Glutamatergic neuron (in vitro differentiated cells): Measurements from ENCODE around the gene RMI1. TPM values are rescaled to one million over a fixed set of nuclear protein-coding genes. Genes with fewer than 3 reads are reported as not detected.
"Not testable (repeated sequence)": the region's sequence is repeated elsewhere in the genome, so short reads cannot be mapped to it uniquely, and the experiment has no call there.

Source experiments
- DNase-seq: peaks from one replicate; pipeline ENCODE4 v3.0.0; 2022
- H3K27ac Mint-ChIP-seq: one replicate; pipeline ENCODE4 v1.8.0; 2020; ENCODE audit warnings: mild to moderate bottlenecking, mixed read lengths, inconsistent platforms; ENCODE audit not compliant: unreplicated experiment
- H3K27me3 Mint-ChIP-seq: one replicate; pipeline ENCODE4 v1.8.0; 2020; ENCODE audit warnings: mild to moderate bottlenecking, moderate library complexity, mixed read lengths, inconsistent platforms; ENCODE audit not compliant: unreplicated experiment
- H3K36me3 Mint-ChIP-seq: one replicate; pipeline ENCODE4 v1.8.0; 2020; ENCODE audit warnings: mild to moderate bottlenecking, mixed read lengths, inconsistent platforms; ENCODE audit not compliant: unreplicated experiment
- H3K4me1 Mint-ChIP-seq: one replicate; pipeline ENCODE4 v1.8.0; 2020; ENCODE audit warnings: mild to moderate bottlenecking, low read depth, mixed read lengths, inconsistent platforms; ENCODE audit not compliant: unreplicated experiment
- H3K4me3 Mint-ChIP-seq: one replicate; pipeline ENCODE4 v1.8.0; 2020; ENCODE audit warnings: mild to moderate bottlenecking, mixed read lengths, inconsistent platforms; ENCODE audit not compliant: unreplicated experiment
- H3K9me3 Mint-ChIP-seq: one replicate; pipeline ENCODE4 v1.8.0; 2020; ENCODE audit warnings: mild to moderate bottlenecking, moderate library complexity, mixed read lengths, inconsistent platforms; ENCODE audit not compliant: unreplicated experiment
- total RNA-seq: library from RNA; stranded (reverse); fragmentation: NEBNext Ultra II Directional; extraction: Animal tissue kit (Norgen Biotek cat#: 25700); gene quantifications from one replicate; pipeline ENCODE4 v1.2.1, GENCODE V29; 2021; ENCODE audit not compliant: unreplicated experiment
- TF ChIP-seq, protein P1 (sequence below): fragments of 200-600 bp; sonication (generic); IDR thresholded peaks from one replicate; pipeline ENCODE4 v1.5.0; 2021; ENCODE audit not compliant: partially characterized antibody, unreplicated experiment

The RMI1 gene
- total RNA-seq, 1 donor from 2014 or later = 24.2 TPM

DNA sequence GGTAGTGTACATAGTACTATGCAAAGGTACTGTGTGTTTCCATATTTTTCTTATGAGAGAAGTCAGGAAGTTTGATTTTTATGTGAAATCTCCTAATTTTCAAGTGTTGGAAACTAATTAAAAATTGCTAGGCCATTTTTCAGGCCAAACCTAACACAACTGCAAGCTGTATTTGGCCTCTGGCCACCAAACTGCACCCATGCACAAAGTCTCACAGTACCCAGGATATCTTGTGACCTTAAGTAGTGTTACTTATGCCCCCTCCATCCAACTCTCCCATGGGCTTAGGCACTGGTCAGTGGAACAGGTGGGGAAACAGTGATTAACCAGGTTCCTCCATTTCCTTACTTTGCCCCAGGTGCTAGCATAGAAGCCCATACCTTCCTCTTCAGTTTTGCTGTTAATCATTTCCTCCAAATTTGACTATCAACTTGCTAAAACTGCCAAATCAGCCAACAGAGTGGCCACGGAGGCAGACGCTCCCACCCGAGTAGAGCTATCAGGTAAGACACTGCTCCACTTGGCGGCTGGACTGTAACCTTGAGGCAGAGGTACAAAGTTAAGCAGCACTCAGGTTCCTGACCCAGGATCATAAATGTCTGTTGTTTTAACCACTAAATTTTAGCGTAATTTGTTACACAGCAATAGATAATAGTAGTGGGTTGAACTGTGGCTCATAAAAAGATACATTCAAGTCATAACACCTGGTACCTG lies 39.9 kb upstream of the RMI1 start:
- Mint-ChIP-seq H3K27me3 (no peaks in the 10 kb centered on the region), H3K36me3 (no peaks in the 10 kb centered on the region), H3K4me1 (no peaks in the 10 kb centered on the region), H3K9me3 (peaks cover 1% of the 10 kb centered on the region), H3K27ac (no peak overlapping the region), H3K4me3 (no peak overlapping the region)
- DNase-seq = no peak
- TF ChIP-seq, protein P1, sequence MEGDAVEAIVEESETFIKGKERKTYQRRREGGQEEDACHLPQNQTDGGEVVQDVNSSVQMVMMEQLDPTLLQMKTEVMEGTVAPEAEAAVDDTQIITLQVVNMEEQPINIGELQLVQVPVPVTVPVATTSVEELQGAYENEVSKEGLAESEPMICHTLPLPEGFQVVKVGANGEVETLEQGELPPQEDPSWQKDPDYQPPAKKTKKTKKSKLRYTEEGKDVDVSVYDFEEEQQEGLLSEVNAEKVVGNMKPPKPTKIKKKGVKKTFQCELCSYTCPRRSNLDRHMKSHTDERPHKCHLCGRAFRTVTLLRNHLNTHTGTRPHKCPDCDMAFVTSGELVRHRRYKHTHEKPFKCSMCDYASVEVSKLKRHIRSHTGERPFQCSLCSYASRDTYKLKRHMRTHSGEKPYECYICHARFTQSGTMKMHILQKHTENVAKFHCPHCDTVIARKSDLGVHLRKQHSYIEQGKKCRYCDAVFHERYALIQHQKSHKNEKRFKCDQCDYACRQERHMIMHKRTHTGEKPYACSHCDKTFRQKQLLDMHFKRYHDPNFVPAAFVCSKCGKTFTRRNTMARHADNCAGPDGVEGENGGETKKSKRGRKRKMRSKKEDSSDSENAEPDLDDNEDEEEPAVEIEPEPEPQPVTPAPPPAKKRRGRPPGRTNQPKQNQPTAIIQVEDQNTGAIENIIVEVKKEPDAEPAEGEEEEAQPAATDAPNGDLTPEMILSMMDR = no peak

DNA sequence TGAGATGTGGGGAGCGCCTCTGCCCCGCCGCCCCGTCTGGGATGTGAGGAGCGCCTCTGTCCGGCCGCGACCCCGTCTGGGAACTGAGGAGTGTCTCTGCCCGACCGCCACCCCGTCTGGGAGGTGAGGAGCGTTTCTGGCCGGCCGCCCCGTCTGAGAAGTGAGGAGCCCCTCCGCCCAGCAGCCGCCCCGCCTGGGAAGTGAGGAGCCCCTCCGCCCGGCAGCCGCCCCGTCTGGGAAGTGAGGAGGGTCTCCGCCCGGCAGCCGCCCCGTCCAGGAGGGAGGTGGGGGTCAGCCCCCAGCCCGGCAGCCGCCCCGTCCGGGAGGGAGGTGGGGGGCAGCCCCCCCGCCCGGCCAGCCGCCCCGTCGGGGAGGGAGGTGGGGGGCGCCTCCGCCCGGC lies 32.5 kb upstream of the RMI1 start:
- H3K36me3 Mint-ChIP-seq, H3K27me3 Mint-ChIP-seq, H3K4me1 Mint-ChIP-seq, H3K9me3 Mint-ChIP-seq, H3K27ac Mint-ChIP-seq, H3K4me3 Mint-ChIP-seq: not testable (repeated sequence)
- peak; percentile 17 for DNase-seq

DNA sequence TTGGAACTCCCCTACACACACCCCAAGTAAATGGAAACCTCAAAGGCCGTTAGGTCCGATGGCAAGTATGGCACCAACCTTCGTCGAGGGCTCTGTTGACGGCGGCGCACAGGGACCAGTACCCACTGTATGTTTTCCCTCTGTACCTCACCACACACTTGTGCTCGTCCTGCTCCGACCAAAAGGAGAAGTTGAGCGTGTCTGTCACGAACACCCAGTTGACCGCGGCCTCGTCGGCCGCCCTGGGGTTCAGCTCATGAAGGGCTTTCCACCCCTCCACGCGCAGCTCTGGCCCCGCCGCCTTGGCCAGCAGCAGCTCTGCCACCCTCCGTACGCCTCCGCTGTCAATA lies 24.5 kb upstream of the RMI1 start:
- H3K4me1 Mint-ChIP-seq = peaks cover 4% of the 10 kb centered on the region
- H3K36me3 Mint-ChIP-seq = no peaks in the 10 kb centered on the region
- peak overlapping the region; percentile 64 for H3K27ac Mint-ChIP-seq
- DNase-seq = peak; percentile 20
- peaks cover 2% of the 10 kb centered on the region for H3K9me3 Mint-ChIP-seq
- H3K27me3 Mint-ChIP-seq = no peaks in the 10 kb centered on the region
- H3K4me3 Mint-ChIP-seq = peak overlapping the region; percentile 92
- TF ChIP-seq, protein P1 = no peak

DNA sequence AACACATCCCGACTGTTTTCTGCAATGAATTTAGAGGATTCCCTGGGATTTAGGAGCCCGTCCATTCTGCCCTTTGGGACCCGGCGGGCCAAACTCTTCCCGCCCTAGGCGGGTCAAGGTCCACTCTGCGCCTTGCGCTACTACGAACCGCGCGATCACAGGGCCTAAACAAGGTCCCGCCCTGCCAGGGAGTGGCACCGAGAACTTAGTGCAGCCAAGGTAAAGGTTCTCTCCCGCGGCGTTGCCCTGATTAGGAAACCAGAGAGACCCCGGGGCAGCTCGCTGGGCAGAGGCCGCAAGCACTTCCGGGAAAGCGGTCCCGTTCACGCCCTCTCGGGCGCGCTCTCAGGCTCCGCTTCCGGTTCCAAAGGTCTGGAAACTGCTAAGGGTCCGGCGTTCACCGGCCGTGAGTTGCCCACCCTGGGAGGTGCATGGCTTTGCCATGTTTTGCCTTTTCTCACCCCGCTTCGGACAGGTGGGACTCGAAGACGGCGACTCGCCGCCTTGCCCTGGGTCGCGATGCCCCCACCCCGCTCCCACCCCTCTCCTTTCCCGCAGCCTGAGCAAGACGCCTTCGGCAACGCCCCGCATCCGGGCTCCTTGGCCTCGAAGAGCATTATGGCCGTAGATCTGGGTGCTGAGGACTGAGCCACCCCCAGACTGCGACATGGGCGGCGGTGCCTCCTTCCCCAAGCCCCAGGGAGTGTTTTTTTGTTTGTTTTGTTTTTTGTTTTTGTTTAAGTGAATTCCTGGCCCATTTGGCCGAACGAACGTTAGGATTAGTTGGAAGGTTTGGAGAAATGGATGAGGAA lies 24.0 kb upstream of the RMI1 start:
- DNase-seq = peak; percentile 80
- Mint-ChIP-seq H3K4me3 (peak overlapping the region; percentile 92), H3K27ac (peak overlapping the region; percentile 72), H3K9me3 (peaks cover 2% of the 10 kb centered on the region), H3K4me1 (peaks cover 4% of the 10 kb centered on the region), H3K36me3 (no peaks in the 10 kb centered on the region), H3K27me3 (no peaks in the 10 kb centered on the region)
- TF ChIP-seq, protein P1 = no peak

DNA sequence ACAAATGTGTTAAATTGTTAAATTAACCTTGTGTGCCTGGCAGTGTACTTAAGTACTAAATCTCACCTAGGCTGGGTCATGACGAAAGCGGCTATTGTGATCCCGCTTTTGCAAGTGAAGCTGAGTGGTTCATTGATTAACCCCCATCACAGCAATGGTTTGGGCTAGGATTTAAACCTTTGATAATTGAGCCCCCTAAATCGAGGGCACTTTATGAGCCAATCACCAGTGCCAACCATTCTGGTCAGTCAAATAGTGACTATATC lies 23.4 kb upstream of the RMI1 start:
- Mint-ChIP-seq H3K9me3 (peaks cover 2% of the 10 kb centered on the region), H3K4me1 (peaks cover 4% of the 10 kb centered on the region), H3K36me3 (no peaks in the 10 kb centered on the region), H3K27ac (peak overlapping the region; percentile 72), H3K27me3 (no peaks in the 10 kb centered on the region), H3K4me3 (peak overlapping the region; percentile 92)
- no peak for DNase-seq
- TF ChIP-seq, protein P1 = no peak
